A673 (cell line): ENCODE results near the gene TRIM46. TPM values are rescaled to one million over a fixed set of nuclear protein-coding genes. Genes with fewer than 3 reads are reported as not detected.
"Not testable (repeated sequence)": the region's sequence is repeated elsewhere in the genome, so short reads cannot be mapped to it uniquely, and the experiment has no call there.

Experiments
- BruUV-seq: library from RNA; stranded (reverse); fragments of 400-500 nt; replicated peaks from 2 replicates; lab custom pipeline; 2021; lab: Mats Ljungman, UMichigan
- CTCF ChIA-PET: fragments of 300-600 bp; sonication (Branson Sonifier 250); formaldehyde crosslinking; loops from one replicate; lab custom pipeline; 2022; ENCODE audit warnings: antibody characterized with exemption; lab: Charles Lee
- POLR2A ChIA-PET: fragments of 300-600 bp; sonication (Branson Sonifier 250); formaldehyde crosslinking; loops from one replicate; lab custom pipeline; 2022; ENCODE audit warnings: antibody characterized with exemption; ENCODE audit not compliant: low non-redundant PET; lab: Charles Lee
- DNase-seq: peaks from one replicate; pipeline ENCODE4 v3.0.0-alpha.2; 2015; ENCODE audit warnings: low spot score
- H3K27ac ChIP-seq: fragments of 200-600 bp; sonication (generic); 2 replicates; pipeline ENCODE4 v1.5.1; 2016; ENCODE audit warnings: mixed run types, low read depth, mild to moderate bottlenecking, mixed read lengths, antibody characterized with exemption, low read length; ENCODE audit not compliant: poor library complexity, severe bottlenecking
- H3K27me3 ChIP-seq: fragments of 200-600 bp; sonication (generic); replicated peaks from 2 replicates; pipeline ENCODE4 v1.6.1; 2017; ENCODE audit warnings: mixed run types, low read depth, mild to moderate bottlenecking, mixed read lengths, antibody characterized with exemption, low read length; ENCODE audit not compliant: insufficient read depth, poor library complexity
- H3K36me3 ChIP-seq: fragments of 200-600 bp; sonication (generic); 2 replicates; pipeline ENCODE4 v1.6.1; 2016; ENCODE audit warnings: mixed run types, mild to moderate bottlenecking, mixed read lengths, antibody characterized with exemption, low read length; ENCODE audit not compliant: insufficient read depth, poor library complexity, severe bottlenecking
- H3K4me1 ChIP-seq: fragments of 200-600 bp; sonication (generic); 2 replicates; pipeline ENCODE4 v1.6.1; 2017; ENCODE audit warnings: mixed run types, mild to moderate bottlenecking, mixed read lengths, antibody characterized with exemption, low read length; ENCODE audit not compliant: insufficient read depth, poor library complexity, severe bottlenecking
- H3K4me3 ChIP-seq: fragments of 200-600 bp; sonication (generic); 2 replicates; pipeline ENCODE4 v1.5.1; 2016; ENCODE audit warnings: low read depth, mixed run types, mild to moderate bottlenecking, mixed read lengths, low read length; ENCODE audit not compliant: poor library complexity, severe bottlenecking
- H3K9me3 ChIP-seq: fragments of 200-600 bp; sonication (generic); 2 replicates; pipeline ENCODE4 v1.6.1; 2016; ENCODE audit warnings: mixed run types, low read depth, mild to moderate bottlenecking, mixed read lengths, antibody characterized with exemption, low read length; ENCODE audit not compliant: poor library complexity, severe bottlenecking
- intact Hi-C: fragments of 100-400 bp; cut with micrococcal nuclease; formaldehyde crosslinking; loops from one replicate; pipeline ENCODE4 v1.10.0; 2022; ENCODE audit not compliant: unreplicated experiment
- total RNA-seq: library from RNA; stranded (reverse); gene quantifications from 2 replicates; pipeline ENCODE4 v1.2.3, GENCODE V29; 2021

Gene TRIM46
- total RNA-seq, 1 experiment from 2014 or later = 5.1 TPM

DNA sequence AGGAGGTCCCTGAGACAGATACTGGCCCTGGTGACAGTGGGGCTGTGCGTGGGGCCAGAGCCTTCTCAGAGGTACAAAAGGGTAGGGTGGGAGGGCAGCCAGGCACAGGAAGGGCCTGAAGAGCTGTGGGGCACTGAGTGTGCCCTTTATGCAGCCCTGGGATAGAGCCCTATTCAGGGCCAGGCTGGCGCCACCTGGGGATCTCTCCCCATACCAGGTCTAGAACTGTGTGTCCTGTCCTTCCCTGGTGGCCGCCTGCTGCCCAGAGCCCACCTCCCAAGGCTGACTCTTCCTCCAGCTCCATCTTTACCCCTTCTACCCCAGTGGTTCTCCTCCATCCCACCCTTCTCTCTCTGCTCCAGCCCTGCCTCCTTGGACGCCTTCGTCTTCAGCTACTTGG lies 59.9 kb downstream of the TRIM46 start:
- CTCF ChIA-PET, BruUV-seq, H3K36me3 ChIP-seq, H3K4me3 ChIP-seq, intact Hi-C loops, DNase-seq, H3K4me1 ChIP-seq, H3K27me3 ChIP-seq, POLR2A ChIA-PET, H3K9me3 ChIP-seq, H3K27ac ChIP-seq: not testable (repeated sequence)

Other genes with a start within 250 kb of the TRIM46 start
- 30.8 and 34.4 TPM in 2 replicates for gene PMVK, start 237.1 kb upstream of the TRIM46 start, total RNA-seq
- gene PBXIP1, start 217.8 kb upstream of the TRIM46 start, total RNA-seq = 12.7 and 20.8 TPM in 2 replicates
- 46.3 and 48.5 TPM in 2 replicates for gene PYGO2, start 212.1 kb upstream of the TRIM46 start, total RNA-seq
- gene SHC1, start 203.1 kb upstream of the TRIM46 start, total RNA-seq = 201 and 204 TPM in 2 replicates
- 291 and 295 TPM in 2 replicates for gene CKS1B, start 199.2 kb upstream of the TRIM46 start, total RNA-seq
- 82.4 and 84.2 TPM in 2 replicates for gene FLAD1, start 190.5 kb upstream of the TRIM46 start, total RNA-seq
- gene LENEP, start 180.3 kb upstream of the TRIM46 start, total RNA-seq = 1.4 and 1.7 TPM in 2 replicates
- 19.2 and 21.8 TPM in 2 replicates for gene ZBTB7B, start 171.0 kb upstream of the TRIM46 start, total RNA-seq
- 0.21 TPM in 1 of 2 replicates, not detected in the other for gene DCST2, start 140.1 kb upstream of the TRIM46 start, total RNA-seq
- not detected in 2 replicates for gene DCST1, start 140.0 kb upstream of the TRIM46 start, total RNA-seq
- gene ADAM15, start 122.5 kb upstream of the TRIM46 start, total RNA-seq = 36.3 and 48.5 TPM in 2 replicates
- gene EFNA4, start 110.1 kb upstream of the TRIM46 start, total RNA-seq = 17.0 and 18.8 TPM in 2 replicates
- 5.8 and 8.9 TPM in 2 replicates for gene EFNA3, start 95.0 kb upstream of the TRIM46 start, total RNA-seq
- 0.90 and 1.0 TPM in 2 replicates for gene EFNA1, start 46.0 kb upstream of the TRIM46 start, total RNA-seq
- gene SLC50A1, start 38.0 kb upstream of the TRIM46 start, total RNA-seq = 30.3 and 33.8 TPM in 2 replicates
- gene DPM3, start 33.3 kb upstream of the TRIM46 start, total RNA-seq = 34.0 and 37.4 TPM in 2 replicates
- gene KRTCAP2, start 545 bp upstream of the TRIM46 start, total RNA-seq = 162 and 179 TPM in 2 replicates
- gene THBS3, start 34.0 kb downstream of the TRIM46 start, total RNA-seq = 23.2 and 29.7 TPM in 2 replicates
- 65.2 and 75.9 TPM in 2 replicates for gene MTX1, start 34.8 kb downstream of the TRIM46 start, total RNA-seq
- 72.5 and 75.5 TPM in 2 replicates for gene ENTREP3, start 81.6 kb downstream of the TRIM46 start, total RNA-seq
- gene SCAMP3, start 88.5 kb downstream of the TRIM46 start, total RNA-seq = 109 and 115 TPM in 2 replicates
- 70.2 and 79.1 TPM in 2 replicates for gene CLK2, start 99.7 kb downstream of the TRIM46 start, total RNA-seq
- gene HCN3, start 103.6 kb downstream of the TRIM46 start, total RNA-seq = 11.3 and 12.2 TPM in 2 replicates
- not detected in 2 replicates for gene PKLR, start 127.6 kb downstream of the TRIM46 start, total RNA-seq
- gene FDPS, start 135.0 kb downstream of the TRIM46 start, total RNA-seq = 449 and 481 TPM in 2 replicates
- gene RUSC1, start 147.0 kb downstream of the TRIM46 start, total RNA-seq = 42.2 and 43.9 TPM in 2 replicates